ENCODE results near the gene ARHGAP24.
"Not testable (repeated sequence)": the region's sequence is repeated elsewhere in the genome, so short reads cannot be mapped to it uniquely, and the experiment has no call there.

- not testable (repeated sequence) for TF ChIP-seq EZH2phosphoT487 (IDR thresholded peaks at IDR 0.05; ENCODE audit: low read depth, severe bottlenecking, unreplicated experiment); CTCF (IDR thresholded peaks at IDR 0.05; ENCODE audit: poor library complexity)
Measured at GRCh38 chr4:85965017-85965416, 490.1 kb downstream of the ARHGAP24 start.
